ENCODE data around the gene CEP85. TPM values are rescaled to one million over a fixed set of nuclear protein-coding genes. Genes with fewer than 3 reads are reported as not detected.

The CEP85 gene
- total and polyA plus RNA-seq, 9 of the 15 experiments (the other 6 are each of a cell fraction or from before 2014, with no cell fraction given), result 42.1 to 140 (median 92.6) TPM

DNA sequence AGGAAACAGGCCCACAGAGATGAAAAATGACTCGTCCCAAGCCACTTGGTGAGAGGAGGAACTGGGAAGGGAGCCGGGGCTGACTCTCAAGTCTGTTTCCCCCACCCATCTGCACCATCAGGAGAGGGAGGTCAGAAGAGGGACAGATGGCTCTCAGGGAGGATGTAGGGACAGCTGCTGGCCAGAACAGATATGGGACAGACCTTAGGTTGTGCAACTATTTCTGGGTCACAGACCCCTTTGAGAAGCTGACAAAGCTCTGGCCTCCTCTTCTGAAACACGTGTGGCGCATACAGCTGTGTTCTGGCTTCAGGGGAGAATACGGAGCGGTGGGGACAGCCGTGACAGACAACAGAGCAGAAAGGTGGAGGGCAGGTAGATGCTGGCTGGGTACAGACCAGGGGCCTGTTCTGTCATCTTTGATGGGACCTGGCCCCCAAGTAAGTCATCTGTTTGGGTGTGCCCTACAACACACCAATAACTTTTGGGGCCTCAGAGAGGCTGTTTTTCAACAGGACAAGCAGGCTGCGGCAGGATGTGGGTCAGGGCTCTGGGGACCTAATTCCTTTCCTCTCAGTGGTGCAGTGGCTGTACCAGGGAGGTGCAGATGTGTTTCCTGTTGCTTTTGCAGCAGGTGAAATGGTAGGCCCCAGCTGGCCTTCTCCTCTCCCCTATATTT, 53.2 kb downstream of the CEP85 start (continued):
- TF ChIP-seq E2F3 (CRISPR knock-in tag; IDR thresholded peaks at IDR 0.05) (no peak), PTTG1 (tag; IDR thresholded peaks at IDR 0.05; ENCODE audit: low read depth) (no peak), HOMEZ (CRISPR knock-in tag; IDR thresholded peaks at IDR 0.05) (no peak), PPARD (CRISPR knock-in tag; IDR thresholded peaks at IDR 0.05) (no peak), PRMT5 (CRISPR knock-in tag; IDR thresholded peaks at IDR 0.05) (no peak), TCF7 (IDR thresholded peaks at IDR 0.05; ENCODE audit: borderline replicate concordance) (peak; percentile 68; the same call in 1 of the 2 replicates), BRD4 (IDR thresholded peaks at IDR 0.05) (no peak), TEAD1 (CRISPR knock-in tag; IDR thresholded peaks at IDR 0.05) (peak in 1 of 2 experiments; percentile 49; a peak in 1 of 4 replicates), EWSR1 (IDR thresholded peaks at IDR 0.05; ENCODE audit: borderline replicate concordance, low read depth, partially characterized antibody) (no peak), ZNF551 (CRISPR knock-in tag; IDR thresholded peaks at IDR 0.05) (no peak), PKNOX1 (IDR thresholded peaks at IDR 0.05) (peak; percentile 71), ZNF121 (CRISPR knock-in tag; conservative IDR thresholded peaks at IDR 0.05) (no peak), USF2 (CRISPR knock-in tag; IDR thresholded peaks at IDR 0.05) (no peak), RHOXF2B (CRISPR knock-in tag; conservative IDR thresholded peaks at IDR 0.05) (no peak), TGIF2 (CRISPR knock-in tag; IDR thresholded peaks at IDR 0.05) (no peak), ZFPM2 (CRISPR knock-in tag; IDR thresholded peaks at IDR 0.05) (no peak), ZNF785 (CRISPR knock-in tag; IDR thresholded peaks at IDR 0.05) (no peak), BHLHE40 (IDR thresholded peaks at IDR 0.05; ENCODE audit: low read length) (peak; percentile 85), PRPF4 (IDR thresholded peaks at IDR 0.05; ENCODE audit: insufficient read depth, low read depth, low read length, poor library complexity, severe bottlenecking) (no peak), FOS (IDR thresholded peaks at IDR 0.05; ENCODE audit: extremely low read depth, insufficient read length) (no peak), SMARCE1 (IDR thresholded peaks at IDR 0.05) (peak; percentile 86), ZFX (CRISPR knock-in tag; IDR thresholded peaks at IDR 0.05) (peak; percentile 41; the same call in 1 of the 2 replicates), SMAD2 (IDR thresholded peaks at IDR 0.05; ENCODE audit: low read depth, low read length) (no peak), SMAD3 (CRISPR knock-in tag; conservative IDR thresholded peaks at IDR 0.05) (0 out of 2 replicates have a peak, but pooled peaks have one; percentile 71), SNAPC5 (CRISPR knock-in tag; IDR thresholded peaks at IDR 0.05) (no peak), VEZF1 (CRISPR knock-in tag; IDR thresholded peaks at IDR 0.05) (peak; percentile 70)

Data from K562 (cell line).